IMR-90 (cell line): Measurements from ENCODE around the gene LLGL2.

Experiments
- CTCF ChIP-seq: conservative IDR thresholded peaks from 2 replicates; pipeline ENCODE4 v1.5.1; 2012; ENCODE audit warnings: mild to moderate bottlenecking, low read depth, low read length, improper control_type of control experiment
- ELK1 ChIP-seq: fragments of 150-350 bp; IDR thresholded peaks from 2 replicates; pipeline ENCODE4 v1.6.1; 2016; ENCODE audit warnings: low read depth, mild to moderate bottlenecking, low read length, moderate library complexity, borderline replicate concordance
- FOS ChIP-seq: fragments of 150-350 bp; IDR thresholded peaks from 2 replicates; pipeline ENCODE4 v1.6.1; 2016; ENCODE audit warnings: low read depth, low read length
- MXI1 ChIP-seq: IDR thresholded peaks from 2 replicates; pipeline ENCODE4 v1.6.1; 2012; ENCODE audit warnings: low read depth, mild to moderate bottlenecking, low read length, moderate library complexity, borderline replicate concordance
- POLR2A ChIP-seq: IDR thresholded peaks from 2 replicates; pipeline ENCODE4 v1.6.1; 2012; ENCODE audit warnings: mild to moderate bottlenecking, low read depth, low read length
- RAD21 ChIP-seq: IDR thresholded peaks from 2 replicates; pipeline ENCODE4 v1.6.1; 2012; ENCODE audit warnings: low read length, improper control_type of control experiment
- RCOR1 ChIP-seq: IDR thresholded peaks from 2 replicates; pipeline ENCODE4 v1.6.1; 2012; ENCODE audit warnings: mild to moderate bottlenecking, low read length, improper control_type of control experiment; ENCODE audit not compliant: insufficient replicate concordance
- RFX5 ChIP-seq: IDR thresholded peaks from 2 replicates; pipeline ENCODE4 v1.8.0; 2012; ENCODE audit warnings: low read depth, mild to moderate bottlenecking, low read length, moderate library complexity
- SMC3 ChIP-seq: fragments of 150-350 bp; IDR thresholded peaks from 2 replicates; pipeline ENCODE4 v1.6.1; 2016; ENCODE audit warnings: low read depth, mild to moderate bottlenecking, antibody characterized with exemption, low read length, moderate library complexity

DNA sequence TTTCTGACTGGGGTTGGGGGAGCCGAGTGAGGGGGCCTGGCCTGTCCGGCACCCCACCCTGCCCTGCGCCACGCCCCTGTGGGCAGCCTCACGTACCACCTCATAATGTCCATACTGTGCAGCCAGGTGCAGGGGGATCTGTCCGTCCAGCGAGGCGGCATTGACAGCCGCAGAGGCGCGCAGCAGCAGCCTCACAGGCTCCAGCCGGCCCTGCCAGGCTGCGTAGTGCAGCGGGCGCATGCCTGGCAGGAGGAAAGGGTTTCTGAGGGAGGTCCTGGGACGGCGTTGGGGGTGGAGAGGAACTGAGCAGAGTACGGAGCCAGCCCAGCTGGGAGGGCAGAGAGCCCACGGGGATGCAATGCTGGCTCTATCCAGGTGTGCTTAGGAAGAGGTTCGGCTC, 18.6 kb upstream of the LLGL2 start:
- TF ChIP-seq POLR2A (no peak), FOS (no peak), RFX5 (no peak), RAD21 (no peak), CTCF (no peak), ELK1 (no peak), MXI1 (no peak), SMC3 (no peak), RCOR1 (no peak)
